GM18505 (cell line): Measurements from ENCODE around the gene CTRB2.
"Not testable (repeated sequence)": the region's sequence is repeated elsewhere in the genome, so short reads cannot be mapped to it uniquely, and the experiment has no call there.

Source experiments
- ATAC-seq: cut with Tn5 transposase; IDR thresholded peaks from one replicate; pipeline ENCODE4 v1.9.1; 2021; ENCODE audit not compliant: unreplicated experiment
- POLR2A ChIP-seq: IDR thresholded peaks from 4 replicates; pipeline ENCODE4 v1.6.1; 2011; ENCODE audit warnings: borderline replicate concordance; ENCODE audit not compliant: insufficient read depth, insufficient read length; ENCODE audit errors: extremely low read depth

CTRB2 gene

GRCh38 chr16:75216576-75216975 is 9.6 kb upstream of the CTRB2 start:
- ATAC-seq: no peak
- TF ChIP-seq POLR2A: no peak

DNA sequence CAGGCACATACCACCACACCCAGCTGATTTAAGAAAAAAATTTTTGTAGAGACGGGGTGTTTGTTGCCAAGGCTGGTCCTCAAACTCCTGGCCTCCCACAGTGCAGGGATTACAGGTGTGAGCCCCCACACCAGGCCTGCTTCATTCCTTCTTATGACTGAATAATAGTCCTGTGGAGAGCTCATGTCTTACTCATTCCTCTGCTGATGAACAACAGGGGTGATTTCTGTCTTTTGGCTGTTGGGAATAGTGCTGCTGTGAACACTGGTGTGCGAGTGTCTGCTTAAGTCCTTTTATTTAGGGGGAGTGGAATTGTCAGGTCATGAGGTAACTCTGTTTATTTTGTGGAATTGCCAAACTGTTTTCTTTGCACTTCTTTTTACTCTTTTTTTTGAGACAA is 9.2 kb upstream of the CTRB2 start:
- no peak for TF ChIP-seq POLR2A
- no peak for ATAC-seq

GRCh38 chr16:75211286-75211685 is 4.3 kb upstream of the CTRB2 start:
- not testable (repeated sequence) for ATAC-seq

GRCh38 chr16:75209944-75210343 is 3.0 kb upstream of the CTRB2 start:
- ATAC-seq: no peak
- no peak for TF ChIP-seq POLR2A

- not testable (repeated sequence) for ATAC-seq
Observed at GRCh38 chr16:75209514-75209913, 2.6 kb upstream of the CTRB2 start.

- no peak for ATAC-seq
- TF ChIP-seq POLR2A: no peak
Observed at GRCh38 chr16:75208861-75209505, 2.0 kb upstream of the CTRB2 start.

DNA sequence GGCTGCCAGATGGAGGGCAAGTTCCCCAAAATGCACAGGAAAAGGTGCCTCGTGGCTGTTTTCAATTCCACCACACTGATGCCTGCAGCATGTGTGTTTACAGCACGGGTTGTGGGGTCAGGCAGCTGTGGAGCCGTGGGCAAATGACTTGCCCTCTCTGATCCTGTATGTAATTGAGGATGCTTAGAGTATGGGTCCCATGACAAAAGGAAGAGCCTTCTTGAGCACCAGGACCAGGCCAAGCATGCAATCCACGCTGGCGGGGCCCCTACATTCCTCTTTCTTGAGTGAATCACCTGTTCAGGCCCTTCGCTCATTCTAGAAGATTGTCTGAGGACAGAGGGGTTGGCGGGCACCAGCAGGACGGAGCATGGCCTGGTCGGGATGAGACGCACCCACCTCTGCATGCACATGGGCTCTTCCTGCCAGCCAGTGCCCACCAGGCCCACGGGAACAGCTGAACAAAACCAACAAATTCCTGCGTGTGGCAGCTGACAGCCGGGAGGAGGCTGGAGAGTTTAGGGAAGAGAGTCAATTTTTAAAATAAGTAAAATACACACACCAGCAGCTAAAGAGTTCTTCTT is 1.4 kb upstream of the CTRB2 start:
- no peak for TF ChIP-seq POLR2A
- ATAC-seq: no peak

DNA sequence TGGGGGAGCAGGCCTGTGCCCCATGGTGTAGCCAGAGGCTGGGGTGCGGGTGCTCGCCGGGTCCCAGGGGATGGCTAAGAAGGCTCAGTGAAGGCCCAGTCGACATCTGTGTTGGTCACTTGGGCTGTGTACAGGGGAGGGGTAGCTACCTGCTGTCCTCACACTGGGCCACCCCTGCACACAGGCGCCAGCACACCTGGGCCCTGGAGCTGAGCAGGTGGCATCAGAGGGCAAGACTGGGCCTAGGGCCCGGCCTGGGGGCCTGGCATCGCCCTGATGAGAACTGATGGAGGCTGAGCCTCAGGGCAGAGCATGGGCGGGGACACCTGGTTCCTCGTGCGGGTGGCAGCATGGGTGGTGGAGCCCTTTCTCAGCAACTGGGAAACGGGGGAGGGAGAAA is 870 bp upstream of the CTRB2 start:
- no peak for ATAC-seq
- no peak for TF ChIP-seq POLR2A

GRCh38 chr16:75205961-75206748 is 806 bp downstream of the CTRB2 start:
- ATAC-seq: not testable (repeated sequence)

DNA sequence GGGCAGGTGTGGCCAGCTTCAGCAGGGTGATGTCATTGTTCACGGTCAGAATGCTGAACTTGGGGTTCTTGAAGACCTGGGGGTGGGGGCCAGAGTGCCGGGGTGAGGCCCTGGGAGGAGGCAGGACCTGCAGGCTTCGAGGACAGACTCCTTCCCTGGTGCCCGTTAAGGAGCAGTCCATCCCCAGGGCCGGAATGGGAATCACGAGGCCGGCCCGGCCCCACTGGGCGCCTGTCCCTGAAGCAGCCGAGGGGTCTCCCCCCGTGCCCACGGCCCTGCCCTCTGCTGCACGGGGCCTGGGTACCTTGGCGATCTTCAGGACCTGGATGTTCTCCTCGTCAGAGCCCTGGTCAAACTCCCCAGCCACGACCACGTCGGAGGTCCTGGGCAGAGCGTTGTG is 1.5 kb downstream of the CTRB2 start:
- ATAC-seq: not testable (repeated sequence)

DNA sequence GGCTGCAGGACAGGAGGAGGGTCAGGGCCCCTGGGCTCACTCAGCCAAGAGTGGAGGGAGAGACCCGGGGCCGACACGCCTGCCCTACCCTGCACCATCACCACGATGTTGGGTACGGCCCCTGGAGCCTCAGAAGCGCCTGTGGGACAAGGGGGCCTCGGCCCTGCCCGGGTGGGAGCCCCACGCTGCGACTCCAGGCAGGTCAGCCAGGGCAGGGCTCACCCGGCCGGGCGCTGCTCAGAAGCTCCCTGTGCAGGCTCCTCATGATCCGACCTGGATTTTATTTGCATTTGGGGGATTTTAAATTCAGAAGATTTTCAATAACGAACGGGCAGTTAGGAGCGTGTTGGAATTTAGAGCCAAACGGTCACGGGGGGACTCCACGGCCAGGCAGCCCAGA is 2.1 kb downstream of the CTRB2 start:
- ATAC-seq: not testable (repeated sequence)

DNA sequence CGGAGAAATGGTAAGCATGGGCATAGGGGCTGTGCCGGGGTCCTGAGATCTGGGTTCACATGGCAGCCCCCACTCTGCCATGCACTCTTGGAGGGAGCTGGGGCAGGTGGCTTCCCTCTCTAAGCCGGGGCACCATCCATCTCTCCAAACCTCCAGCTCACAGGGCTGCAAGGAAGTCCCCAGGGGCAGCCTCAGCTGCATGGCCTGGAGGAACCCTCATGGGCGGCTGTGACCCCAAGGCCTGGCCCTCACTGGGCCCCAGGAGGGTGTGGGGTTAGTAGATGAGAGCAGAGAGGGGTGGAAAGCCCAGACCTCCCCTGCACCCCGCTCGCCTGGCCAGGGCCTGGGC is 2.6 kb downstream of the CTRB2 start:
- ATAC-seq: no peak
- TF ChIP-seq POLR2A: no peak

- no peak for ATAC-seq
- TF ChIP-seq POLR2A: no peak
Observed at GRCh38 chr16:75203667-75204409, 3.1 kb downstream of the CTRB2 start.

- TF ChIP-seq POLR2A: no peak
Observed at GRCh38 chr16:75203096-75203495, 3.9 kb downstream of the CTRB2 start.

More at GRCh38 chr16:75203096-75203495, 3.9 kb downstream of the CTRB2 start:
- ATAC-seq: no peak
